ENCODE measurements around the gene ZNF394. TPM values are rescaled to one million over a fixed set of nuclear protein-coding genes. Genes with fewer than 3 reads are reported as not detected.

ZNF394 gene
- total and polyA plus RNA-seq, 4 donors, result 5.5 to 18.3 (median 12.1) TPM

DNA sequence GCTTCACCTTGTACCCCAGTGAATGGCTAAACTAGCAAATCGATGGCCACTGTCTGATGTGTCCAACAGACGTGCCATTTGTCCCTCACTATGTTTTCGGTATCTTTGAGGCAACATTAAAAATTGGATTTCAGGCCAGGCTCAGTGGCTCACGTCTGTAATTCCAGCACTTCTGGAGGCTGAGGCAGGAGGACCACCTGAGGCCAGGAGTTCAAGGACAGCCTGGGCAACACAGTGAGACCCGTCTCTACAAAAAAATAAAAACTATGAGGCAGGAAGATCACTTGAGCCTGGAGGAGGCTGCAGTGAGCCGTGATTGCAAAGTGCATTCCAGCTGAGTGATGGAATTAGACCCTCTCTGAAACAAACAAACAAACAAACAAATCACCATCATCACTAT is 43.8 kb upstream of the ZNF394 start:
- Histone ChIP-seq H3K27ac (ENCODE audit: low read depth in 1 of 2, low read length in 2 of 2) (no peak overlapping the region), H3K4me3 (ENCODE audit: low read depth in 1 of 3, low read length in 3 of 3) (peak overlapping the region in 1 of 3 donors; percentile 16), H3K27me3 (ENCODE audit: control insufficient read depth in 4 of 4, insufficient read depth in 4 of 4, low read length in 3 of 4) (no peaks in the 10 kb centered on the region), H3K9me3 (ENCODE audit: control insufficient read depth in 4 of 4, low read length in 3 of 4) (peaks cover 19 to 27% (median 25%) of the 10 kb centered on the region in 4 donors), H3K36me3 (ENCODE audit: control insufficient read depth in 4 of 4, insufficient read depth in 3 of 4, low read depth in 1 of 4, low read length in 3 of 4) (peaks cover 3 to 17% (median 14%) of the 10 kb centered on the region in 4 donors), H3K4me1 (ENCODE audit: control insufficient read depth in 4 of 4, insufficient read depth in 4 of 4, low read length in 3 of 4) (no peaks in the 10 kb centered on the region), H3K9ac (ENCODE audit: low read depth in 1 of 2, low read length in 2 of 2) (no peak overlapping the region)
- 97% methylated on average over 6 of the region's 6 CpGs for WGBS
- TF ChIP-seq, protein P1, sequence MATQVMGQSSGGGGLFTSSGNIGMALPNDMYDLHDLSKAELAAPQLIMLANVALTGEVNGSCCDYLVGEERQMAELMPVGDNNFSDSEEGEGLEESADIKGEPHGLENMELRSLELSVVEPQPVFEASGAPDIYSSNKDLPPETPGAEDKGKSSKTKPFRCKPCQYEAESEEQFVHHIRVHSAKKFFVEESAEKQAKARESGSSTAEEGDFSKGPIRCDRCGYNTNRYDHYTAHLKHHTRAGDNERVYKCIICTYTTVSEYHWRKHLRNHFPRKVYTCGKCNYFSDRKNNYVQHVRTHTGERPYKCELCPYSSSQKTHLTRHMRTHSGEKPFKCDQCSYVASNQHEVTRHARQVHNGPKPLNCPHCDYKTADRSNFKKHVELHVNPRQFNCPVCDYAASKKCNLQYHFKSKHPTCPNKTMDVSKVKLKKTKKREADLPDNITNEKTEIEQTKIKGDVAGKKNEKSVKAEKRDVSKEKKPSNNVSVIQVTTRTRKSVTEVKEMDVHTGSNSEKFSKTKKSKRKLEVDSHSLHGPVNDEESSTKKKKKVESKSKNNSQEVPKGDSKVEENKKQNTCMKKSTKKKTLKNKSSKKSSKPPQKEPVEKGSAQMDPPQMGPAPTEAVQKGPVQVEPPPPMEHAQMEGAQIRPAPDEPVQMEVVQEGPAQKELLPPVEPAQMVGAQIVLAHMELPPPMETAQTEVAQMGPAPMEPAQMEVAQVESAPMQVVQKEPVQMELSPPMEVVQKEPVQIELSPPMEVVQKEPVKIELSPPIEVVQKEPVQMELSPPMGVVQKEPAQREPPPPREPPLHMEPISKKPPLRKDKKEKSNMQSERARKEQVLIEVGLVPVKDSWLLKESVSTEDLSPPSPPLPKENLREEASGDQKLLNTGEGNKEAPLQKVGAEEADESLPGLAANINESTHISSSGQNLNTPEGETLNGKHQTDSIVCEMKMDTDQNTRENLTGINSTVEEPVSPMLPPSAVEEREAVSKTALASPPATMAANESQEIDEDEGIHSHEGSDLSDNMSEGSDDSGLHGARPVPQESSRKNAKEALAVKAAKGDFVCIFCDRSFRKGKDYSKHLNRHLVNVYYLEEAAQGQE (IDR thresholded peaks at IDR 0.05), result no peak
- TF ChIP-seq SP1 (IDR thresholded peaks at IDR 0.05), result no peak
- TF ChIP-seq GABPA (IDR thresholded peaks at IDR 0.05 in 1 of 2, conservative IDR thresholded peaks at IDR 0.05 in 1 of 2), result no peak
- TF ChIP-seq EGR1 (IDR thresholded peaks at IDR 0.05; ENCODE audit: low read depth in 2 of 2), result no peak
- no peak for TF ChIP-seq NR2F2 (IDR thresholded peaks at IDR 0.05)
- TF ChIP-seq, protein P2, sequence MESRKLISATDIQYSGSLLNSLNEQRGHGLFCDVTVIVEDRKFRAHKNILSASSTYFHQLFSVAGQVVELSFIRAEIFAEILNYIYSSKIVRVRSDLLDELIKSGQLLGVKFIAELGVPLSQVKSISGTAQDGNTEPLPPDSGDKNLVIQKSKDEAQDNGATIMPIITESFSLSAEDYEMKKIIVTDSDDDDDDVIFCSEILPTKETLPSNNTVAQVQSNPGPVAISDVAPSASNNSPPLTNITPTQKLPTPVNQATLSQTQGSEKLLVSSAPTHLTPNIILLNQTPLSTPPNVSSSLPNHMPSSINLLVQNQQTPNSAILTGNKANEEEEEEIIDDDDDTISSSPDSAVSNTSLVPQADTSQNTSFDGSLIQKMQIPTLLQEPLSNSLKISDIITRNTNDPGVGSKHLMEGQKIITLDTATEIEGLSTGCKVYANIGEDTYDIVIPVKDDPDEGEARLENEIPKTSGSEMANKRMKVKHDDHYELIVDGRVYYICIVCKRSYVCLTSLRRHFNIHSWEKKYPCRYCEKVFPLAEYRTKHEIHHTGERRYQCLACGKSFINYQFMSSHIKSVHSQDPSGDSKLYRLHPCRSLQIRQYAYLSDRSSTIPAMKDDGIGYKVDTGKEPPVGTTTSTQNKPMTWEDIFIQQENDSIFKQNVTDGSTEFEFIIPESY (IDR thresholded peaks at IDR 0.05), result no peak
- TF ChIP-seq FOXA2 (IDR thresholded peaks at IDR 0.05), result no peak
- TF ChIP-seq YY1 (IDR thresholded peaks at IDR 0.05), result no peak
- no peak for TF ChIP-seq FOXA1 (IDR thresholded peaks at IDR 0.05)
- TF ChIP-seq, protein P3, sequence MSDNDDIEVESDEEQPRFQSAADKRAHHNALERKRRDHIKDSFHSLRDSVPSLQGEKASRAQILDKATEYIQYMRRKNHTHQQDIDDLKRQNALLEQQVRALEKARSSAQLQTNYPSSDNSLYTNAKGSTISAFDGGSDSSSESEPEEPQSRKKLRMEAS (IDR thresholded peaks at IDR 0.05), result no peak
- no peak for TF ChIP-seq HNF4G (IDR thresholded peaks at IDR 0.05)
- no peak for TF ChIP-seq HNF4A (conservative IDR thresholded peaks at IDR 0.05)
- TF ChIP-seq, protein P4, sequence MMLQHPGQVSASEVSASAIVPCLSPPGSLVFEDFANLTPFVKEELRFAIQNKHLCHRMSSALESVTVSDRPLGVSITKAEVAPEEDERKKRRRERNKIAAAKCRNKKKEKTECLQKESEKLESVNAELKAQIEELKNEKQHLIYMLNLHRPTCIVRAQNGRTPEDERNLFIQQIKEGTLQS (IDR thresholded peaks at IDR 0.05), result no peak
- TF ChIP-seq CTCF (IDR thresholded peaks at IDR 0.05; ENCODE audit: low read depth, low read length, missing input control), result no peak
- DNase-seq (ENCODE audit: low spot score), result no peak

- Histone ChIP-seq H3K9ac (ENCODE audit: low read depth in 1 of 2, low read length in 2 of 2) (no peak overlapping the region), H3K4me3 (ENCODE audit: low read depth in 1 of 3, low read length in 3 of 3) (peak overlapping the region in 1 of 3 donors; percentile 16), H3K27ac (ENCODE audit: low read depth in 1 of 2, low read length in 2 of 2) (no peak overlapping the region), H3K36me3 (ENCODE audit: control insufficient read depth in 4 of 4, insufficient read depth in 3 of 4, low read depth in 1 of 4, low read length in 3 of 4) (peaks cover 3 to 14% (median 11%) of the 10 kb centered on the region in 4 donors), H3K27me3 (ENCODE audit: control insufficient read depth in 4 of 4, insufficient read depth in 4 of 4, low read length in 3 of 4) (no peaks in the 10 kb centered on the region), H3K9me3 (ENCODE audit: control insufficient read depth in 4 of 4, low read length in 3 of 4) (peaks cover 18 to 26% (median 25%) of the 10 kb centered on the region in 4 donors), H3K4me1 (ENCODE audit: control insufficient read depth in 4 of 4, insufficient read depth in 4 of 4, low read length in 3 of 4) (no peaks in the 10 kb centered on the region)
- WGBS, result 96% methylated on average over 34 of the region's 34 CpGs
- DNase-seq (ENCODE audit: low spot score), result no peak
- no peak for TF ChIP-seq FOXA1 (IDR thresholded peaks at IDR 0.05)
- no peak for TF ChIP-seq SP1 (IDR thresholded peaks at IDR 0.05)
- TF ChIP-seq JUND (IDR thresholded peaks at IDR 0.05), result no peak
- TF ChIP-seq EGR1 (IDR thresholded peaks at IDR 0.05; ENCODE audit: low read depth in 2 of 2), result no peak
- TF ChIP-seq, protein P2 (IDR thresholded peaks at IDR 0.05), result no peak
- TF ChIP-seq, protein P3 (IDR thresholded peaks at IDR 0.05), result no peak
- no peak for TF ChIP-seq NR2F2 (IDR thresholded peaks at IDR 0.05)
- no peak for TF ChIP-seq RXRA (IDR thresholded peaks at IDR 0.05)
- no peak for TF ChIP-seq YY1 (IDR thresholded peaks at IDR 0.05)
- TF ChIP-seq HNF4A (conservative IDR thresholded peaks at IDR 0.05), result no peak
- TF ChIP-seq HNF4G (IDR thresholded peaks at IDR 0.05), result no peak
- no peak for TF ChIP-seq FOXA2 (IDR thresholded peaks at IDR 0.05)
- TF ChIP-seq, protein P4 (IDR thresholded peaks at IDR 0.05), result no peak
- TF ChIP-seq CTCF (IDR thresholded peaks at IDR 0.05; ENCODE audit: low read depth, low read length, missing input control), result no peak
- no peak for TF ChIP-seq GABPA (IDR thresholded peaks at IDR 0.05 in 1 of 2, conservative IDR thresholded peaks at IDR 0.05 in 1 of 2)
Measured at GRCh38 chr7:99543081-99543671, 43.1 kb upstream of the ZNF394 start.
